ENCODE measurements around the gene SEPTIN2.

The SEPTIN2 gene

GRCh38 chr2:241300000-241300399 lies 15.7 kb upstream of the SEPTIN2 start:
- Histone ChIP-seq H3K4me3 (ENCODE audit: low read depth in 1 of 2, low read length in 2 of 2) (no peak overlapping the region), H3K9ac (ENCODE audit: low read depth in 1 of 2, low read length in 2 of 2) (no peak overlapping the region), H3K9me3 (ENCODE audit: control insufficient read depth in 1 of 2, low read length in 2 of 2) (no peaks in the 10 kb centered on the region), H3K27me3 (ENCODE audit: control insufficient read depth in 1 of 2, insufficient read depth in 2 of 2, low read length in 2 of 2) (no peaks in the 10 kb centered on the region), H3K36me3 (ENCODE audit: control insufficient read depth in 1 of 2, insufficient read depth in 2 of 2, low read length in 2 of 2) (peaks cover 8 to 10% of the 10 kb centered on the region in 2 donors), H3K27ac (ENCODE audit: low read depth, low read length) (no peak overlapping the region), H3K4me1 (ENCODE audit: control insufficient read depth in 1 of 2, insufficient read depth in 2 of 2, low read length in 2 of 2) (peaks cover 19 to 24% of the 10 kb centered on the region in 2 donors)

GRCh38 chr2:241302083-241302482 lies 13.6 kb upstream of the SEPTIN2 start:
- Histone ChIP-seq H3K4me1 (ENCODE audit: control insufficient read depth in 1 of 2, insufficient read depth in 2 of 2, low read length in 2 of 2) (peaks cover 19 to 24% of the 10 kb centered on the region in 2 donors), H3K4me3 (ENCODE audit: low read depth in 1 of 2, low read length in 2 of 2) (no peak overlapping the region), H3K9ac (ENCODE audit: low read depth in 1 of 2, low read length in 2 of 2) (no peak overlapping the region), H3K27me3 (ENCODE audit: control insufficient read depth in 1 of 2, insufficient read depth in 2 of 2, low read length in 2 of 2) (no peaks in the 10 kb centered on the region), H3K27ac (ENCODE audit: low read depth, low read length) (no peak overlapping the region), H3K9me3 (ENCODE audit: control insufficient read depth in 1 of 2, low read length in 2 of 2) (no peaks in the 10 kb centered on the region), H3K36me3 (ENCODE audit: control insufficient read depth in 1 of 2, insufficient read depth in 2 of 2, low read length in 2 of 2) (peaks cover 3 to 4% of the 10 kb centered on the region in 2 donors)

- Histone ChIP-seq H3K9me3 (ENCODE audit: control insufficient read depth in 1 of 2, low read length in 2 of 2) (no peaks in the 10 kb centered on the region), H3K4me1 (ENCODE audit: control insufficient read depth in 1 of 2, insufficient read depth in 2 of 2, low read length in 2 of 2) (peaks cover 19 to 24% of the 10 kb centered on the region in 2 donors), H3K36me3 (ENCODE audit: control insufficient read depth in 1 of 2, insufficient read depth in 2 of 2, low read length in 2 of 2) (no peaks in the 10 kb centered on the region), H3K27ac (ENCODE audit: low read depth, low read length) (no peak overlapping the region), H3K4me3 (ENCODE audit: low read depth in 1 of 2, low read length in 2 of 2) (no peak overlapping the region), H3K27me3 (ENCODE audit: control insufficient read depth in 1 of 2, insufficient read depth in 2 of 2, low read length in 2 of 2) (no peaks in the 10 kb centered on the region), H3K9ac (ENCODE audit: low read depth in 1 of 2, low read length in 2 of 2) (no peak overlapping the region)
Observed at GRCh38 chr2:241302759-241303651, 12.7 kb upstream of the SEPTIN2 start.

GRCh38 chr2:241304039-241304670 lies 11.6 kb upstream of the SEPTIN2 start:
- Histone ChIP-seq H3K4me1 (ENCODE audit: control insufficient read depth in 1 of 2, insufficient read depth in 2 of 2, low read length in 2 of 2) (peaks cover 26 to 32% of the 10 kb centered on the region in 2 donors), H3K36me3 (ENCODE audit: control insufficient read depth in 1 of 2, insufficient read depth in 2 of 2, low read length in 2 of 2) (peaks cover 0 to 3% of the 10 kb centered on the region in 2 donors), H3K27ac (ENCODE audit: low read depth, low read length) (no peak overlapping the region), H3K4me3 (ENCODE audit: low read depth in 1 of 2, low read length in 2 of 2) (no peak overlapping the region), H3K9ac (ENCODE audit: low read depth in 1 of 2, low read length in 2 of 2) (no peak overlapping the region), H3K27me3 (ENCODE audit: control insufficient read depth in 1 of 2, insufficient read depth in 2 of 2, low read length in 2 of 2) (no peaks in the 10 kb centered on the region), H3K9me3 (ENCODE audit: control insufficient read depth in 1 of 2, low read length in 2 of 2) (no peaks in the 10 kb centered on the region)

GRCh38 chr2:241307055-241307454 lies 8.7 kb upstream of the SEPTIN2 start:
- H3K36me3 ChIP-seq (ENCODE audit: control insufficient read depth in 1 of 2, insufficient read depth in 2 of 2, low read length in 2 of 2) = peaks cover 0 to 3% of the 10 kb centered on the region in 2 donors
- no peak overlapping the region for H3K4me3 ChIP-seq (ENCODE audit: low read depth in 1 of 2, low read length in 2 of 2)
- no peak overlapping the region for H3K27ac ChIP-seq (ENCODE audit: low read depth, low read length)
- H3K9me3 ChIP-seq (ENCODE audit: control insufficient read depth in 1 of 2, low read length in 2 of 2) = no peaks in the 10 kb centered on the region
- H3K9ac ChIP-seq (ENCODE audit: low read depth in 1 of 2, low read length in 2 of 2) = no peak overlapping the region
- H3K27me3 ChIP-seq (ENCODE audit: control insufficient read depth in 1 of 2, insufficient read depth in 2 of 2, low read length in 2 of 2) = no peaks in the 10 kb centered on the region
- peaks cover 43 to 49% of the 10 kb centered on the region in 2 donors for H3K4me1 ChIP-seq (ENCODE audit: control insufficient read depth in 1 of 2, insufficient read depth in 2 of 2, low read length in 2 of 2)

- Histone ChIP-seq H3K9ac (ENCODE audit: low read depth in 1 of 2, low read length in 2 of 2) (no peak overlapping the region), H3K9me3 (ENCODE audit: control insufficient read depth in 1 of 2, low read length in 2 of 2) (no peaks in the 10 kb centered on the region), H3K27ac (ENCODE audit: low read depth, low read length) (no peak overlapping the region), H3K27me3 (ENCODE audit: control insufficient read depth in 1 of 2, insufficient read depth in 2 of 2, low read length in 2 of 2) (no peaks in the 10 kb centered on the region), H3K36me3 (ENCODE audit: control insufficient read depth in 1 of 2, insufficient read depth in 2 of 2, low read length in 2 of 2) (peaks cover 0 to 3% of the 10 kb centered on the region in 2 donors), H3K4me1 (ENCODE audit: control insufficient read depth in 1 of 2, insufficient read depth in 2 of 2, low read length in 2 of 2) (peaks cover 39 to 45% of the 10 kb centered on the region in 2 donors), H3K4me3 (ENCODE audit: low read depth in 1 of 2, low read length in 2 of 2) (no peak overlapping the region)
Observed at GRCh38 chr2:241308267-241308666, 7.5 kb upstream of the SEPTIN2 start.

- H3K4me1 ChIP-seq (ENCODE audit: control insufficient read depth in 1 of 2, insufficient read depth in 2 of 2, low read length in 2 of 2) = peaks cover 44 to 45% of the 10 kb centered on the region in 2 donors
- no peak overlapping the region for H3K4me3 ChIP-seq (ENCODE audit: low read depth in 1 of 2, low read length in 2 of 2)
- no peak overlapping the region for H3K27ac ChIP-seq (ENCODE audit: low read depth, low read length)
- H3K36me3 ChIP-seq (ENCODE audit: control insufficient read depth in 1 of 2, insufficient read depth in 2 of 2, low read length in 2 of 2) = peaks cover 0 to 3% of the 10 kb centered on the region in 2 donors
- no peak overlapping the region for H3K9ac ChIP-seq (ENCODE audit: low read depth in 1 of 2, low read length in 2 of 2)
- H3K9me3 ChIP-seq (ENCODE audit: control insufficient read depth in 1 of 2, low read length in 2 of 2) = no peaks in the 10 kb centered on the region
- H3K27me3 ChIP-seq (ENCODE audit: control insufficient read depth in 1 of 2, insufficient read depth in 2 of 2, low read length in 2 of 2) = no peaks in the 10 kb centered on the region
Observed at GRCh38 chr2:241308832-241309500, 6.8 kb upstream of the SEPTIN2 start.

GRCh38 chr2:241309684-241310117 lies 6.0 kb upstream of the SEPTIN2 start:
- no peak overlapping the region for H3K27ac ChIP-seq (ENCODE audit: low read depth, low read length)
- no peaks in the 10 kb centered on the region for H3K9me3 ChIP-seq (ENCODE audit: control insufficient read depth in 1 of 2, low read length in 2 of 2)
- peaks cover 0 to 3% of the 10 kb centered on the region in 2 donors for H3K36me3 ChIP-seq (ENCODE audit: control insufficient read depth in 1 of 2, insufficient read depth in 2 of 2, low read length in 2 of 2)
- H3K27me3 ChIP-seq (ENCODE audit: control insufficient read depth in 1 of 2, insufficient read depth in 2 of 2, low read length in 2 of 2) = no peaks in the 10 kb centered on the region
- peaks cover 45 to 48% of the 10 kb centered on the region in 2 donors for H3K4me1 ChIP-seq (ENCODE audit: control insufficient read depth in 1 of 2, insufficient read depth in 2 of 2, low read length in 2 of 2)
- H3K4me3 ChIP-seq (ENCODE audit: low read depth in 1 of 2, low read length in 2 of 2) = peak overlapping the region in 1 of 2 donors; percentile 8
- H3K9ac ChIP-seq (ENCODE audit: low read depth in 1 of 2, low read length in 2 of 2) = peak overlapping the region; percentile 3 to 45

- Histone ChIP-seq H3K9me3 (ENCODE audit: control insufficient read depth in 1 of 2, low read length in 2 of 2) (no peaks in the 10 kb centered on the region), H3K36me3 (ENCODE audit: control insufficient read depth in 1 of 2, insufficient read depth in 2 of 2, low read length in 2 of 2) (peaks cover 0 to 3% of the 10 kb centered on the region in 2 donors), H3K4me3 (ENCODE audit: low read depth in 1 of 2, low read length in 2 of 2) (no peak overlapping the region), H3K27ac (ENCODE audit: low read depth, low read length) (no peak overlapping the region), H3K4me1 (ENCODE audit: control insufficient read depth in 1 of 2, insufficient read depth in 2 of 2, low read length in 2 of 2) (peaks cover 42 to 45% of the 10 kb centered on the region in 2 donors), H3K9ac (ENCODE audit: low read depth in 1 of 2, low read length in 2 of 2) (no peak overlapping the region), H3K27me3 (ENCODE audit: control insufficient read depth in 1 of 2, insufficient read depth in 2 of 2, low read length in 2 of 2) (no peaks in the 10 kb centered on the region)
Observed at GRCh38 chr2:241310917-241311566, 4.7 kb upstream of the SEPTIN2 start.
